HUES64 (cell line): Measurements from ENCODE around the gene AIM2. TPM values are rescaled to one million over a fixed set of nuclear protein-coding genes. Genes with fewer than 3 reads are reported as not detected.
"Not testable (repeated sequence)": the region's sequence is repeated elsewhere in the genome, so short reads cannot be mapped to it uniquely, and the experiment has no call there.

Experiments
- H3K27ac ChIP-seq: 2 replicates; pipeline ENCODE4 v1.7.0; 2013; ENCODE audit warnings: low read depth, low read length, inconsistent platforms
- H3K27me3 ChIP-seq: 2 replicates; pipeline ENCODE4 v1.6.1; 2013; ENCODE audit warnings: mild to moderate bottlenecking, low read length; ENCODE audit not compliant: insufficient read depth
- H3K36me3 ChIP-seq: 2 replicates; pipeline ENCODE4 v1.6.1; 2013; ENCODE audit warnings: mild to moderate bottlenecking, low read length; ENCODE audit not compliant: insufficient read depth
- H3K4me1 ChIP-seq: 2 replicates; pipeline ENCODE4 v1.6.1; 2013; ENCODE audit warnings: mild to moderate bottlenecking, low read length, moderate library complexity; ENCODE audit not compliant: insufficient read depth
- H3K4me3 ChIP-seq: 2 replicates; pipeline ENCODE4 v1.5.1; 2013; ENCODE audit warnings: mild to moderate bottlenecking, low read length, moderate library complexity
- H3K9ac ChIP-seq: 2 replicates; pipeline ENCODE4 v1.6.1; 2013; ENCODE audit warnings: mild to moderate bottlenecking, low read depth, low read length
- H3K9me3 ChIP-seq: 2 replicates; pipeline ENCODE4 v1.6.1; 2013; ENCODE audit warnings: low read depth, low read length; ENCODE audit not compliant: insufficient read depth
- WGBS: fragments of 150-250, 120-280 bp; methylation state at CpG from one replicate; pipeline ENCODE4 v1.1.7; 2013; ENCODE audit warnings: missing lambda C conversion rate; 5-methylcytosine and 5-hydroxymethylcytosine counted together
- polyA plus RNA-seq, 2 experiments: library from polyadenylated mRNA; stranded (reverse); fragments of 50-300 nt; gene quantifications; one replicate each; pipeline ENCODE4 v1.2.3, GENCODE V29; 2013

AIM2 gene
- polyA plus RNA-seq (2013, experiment 1 of 2), result 1.2 TPM
- 1.8 TPM for polyA plus RNA-seq (2013, experiment 2 of 2)

- Histone ChIP-seq H3K27me3 (no peaks in the 10 kb centered on the region), H3K9me3 (no peaks in the 10 kb centered on the region), H3K9ac (no peak within 1 kb of the TSS), H3K4me3 (no peak within 1 kb of the TSS), H3K4me1 (no peaks in the 10 kb centered on the region), H3K36me3 (no peaks in the 10 kb centered on the region), H3K27ac (no peak within 1 kb of the TSS)
- 77% methylated on average over 6 of the region's 6 CpGs for WGBS
These were observed at the start of gene AIM2 for GRCh38 chr1:159076438-159077119. Gene AIM2, minus strand, starts transcription at chr1:159076766. Its CDS starts 3,267 bp downstream, at chr1:159073499.

- no peak overlapping the region for H3K4me3 ChIP-seq
- no peaks in the 10 kb centered on the region for H3K9me3 ChIP-seq
- H3K9ac ChIP-seq, result no peak overlapping the region
- H3K36me3 ChIP-seq, result no peaks in the 10 kb centered on the region
- WGBS, result 90% methylated on average over 3 of the region's 5 CpGs
- no peaks in the 10 kb centered on the region for H3K27me3 ChIP-seq
- no peaks in the 10 kb centered on the region for H3K4me1 ChIP-seq
- no peak overlapping the region for H3K27ac ChIP-seq
These were observed 47.0 kb upstream of the AIM2 start for GRCh38 chr1:159123587-159123986.

- H3K4me1 ChIP-seq, result no peaks in the 10 kb centered on the region
- no peak overlapping the region for H3K27ac ChIP-seq
- H3K9ac ChIP-seq, result no peak overlapping the region
- 88% methylated on average over 2 of the region's 2 CpGs for WGBS
- H3K9me3 ChIP-seq, result no peaks in the 10 kb centered on the region
- H3K36me3 ChIP-seq, result no peaks in the 10 kb centered on the region
- H3K4me3 ChIP-seq, result no peak overlapping the region
- no peaks in the 10 kb centered on the region for H3K27me3 ChIP-seq
These were observed 45.5 kb upstream of the AIM2 start for GRCh38 chr1:159122005-159122621.

GRCh38 chr1:159121526-159121925 lies 45.0 kb upstream of the AIM2 start:
- H3K9me3 ChIP-seq, result no peaks in the 10 kb centered on the region
- no peak overlapping the region for H3K4me3 ChIP-seq
- no CpG with 5 or more reads among the region's 1 CpG for WGBS
- H3K27ac ChIP-seq, result no peak overlapping the region
- no peak overlapping the region for H3K9ac ChIP-seq
- H3K36me3 ChIP-seq, result no peaks in the 10 kb centered on the region
- H3K4me1 ChIP-seq, result no peaks in the 10 kb centered on the region
- no peaks in the 10 kb centered on the region for H3K27me3 ChIP-seq

- H3K36me3 ChIP-seq, result no peaks in the 10 kb centered on the region
- no peaks in the 10 kb centered on the region for H3K27me3 ChIP-seq
- H3K4me3 ChIP-seq, result no peak overlapping the region
- no peaks in the 10 kb centered on the region for H3K9me3 ChIP-seq
- 96% methylated on average over 4 of the region's 4 CpGs for WGBS
- H3K9ac ChIP-seq, result no peak overlapping the region
- H3K27ac ChIP-seq, result no peak overlapping the region
- no peaks in the 10 kb centered on the region for H3K4me1 ChIP-seq
These were observed 43.8 kb upstream of the AIM2 start for GRCh38 chr1:159120317-159120716.

GRCh38 chr1:159113596-159114433 lies 37.2 kb upstream of the AIM2 start:
- Histone ChIP-seq H3K36me3 (no peaks in the 10 kb centered on the region), H3K9me3 (no peaks in the 10 kb centered on the region), H3K27ac (no peak overlapping the region), H3K4me1 (no peaks in the 10 kb centered on the region), H3K27me3 (no peaks in the 10 kb centered on the region), H3K4me3 (no peak overlapping the region), H3K9ac (no peak overlapping the region)
- WGBS, result 75% methylated on average over 1 of the region's 1 CpG

- not testable (repeated sequence) for H3K27me3 ChIP-seq, H3K9me3 ChIP-seq, H3K9ac ChIP-seq, H3K4me1 ChIP-seq, H3K27ac ChIP-seq, H3K36me3 ChIP-seq, H3K4me3 ChIP-seq
- WGBS, result 90% methylated on average over 3 of the region's 3 CpGs
These were observed 26.5 kb upstream of the AIM2 start for GRCh38 chr1:159103021-159103420.

GRCh38 chr1:159100589-159100988 lies 24.0 kb upstream of the AIM2 start:
- Histone ChIP-seq H3K36me3 (no peaks in the 10 kb centered on the region), H3K4me3 (no peak overlapping the region), H3K9ac (no peak overlapping the region), H3K4me1 (no peaks in the 10 kb centered on the region), H3K9me3 (no peaks in the 10 kb centered on the region), H3K27ac (no peak overlapping the region), H3K27me3 (no peaks in the 10 kb centered on the region)
- 94% methylated on average over 1 of the region's 1 CpG for WGBS

- Histone ChIP-seq H3K36me3 (no peaks in the 10 kb centered on the region), H3K4me1 (no peaks in the 10 kb centered on the region), H3K27ac (no peak overlapping the region), H3K27me3 (no peaks in the 10 kb centered on the region), H3K9ac (no peak overlapping the region), H3K4me3 (no peak overlapping the region), H3K9me3 (no peaks in the 10 kb centered on the region)
- WGBS, result 94% methylated on average over 3 of the region's 3 CpGs
These were observed 22.0 kb upstream of the AIM2 start for GRCh38 chr1:159098596-159098995.

GRCh38 chr1:159092036-159092760 lies 15.6 kb upstream of the AIM2 start:
- no peaks in the 10 kb centered on the region for H3K36me3 ChIP-seq
- WGBS, result 60% methylated on average over 3 of the region's 3 CpGs
- no peaks in the 10 kb centered on the region for H3K27me3 ChIP-seq
- H3K4me3 ChIP-seq, result no peak overlapping the region
- no peaks in the 10 kb centered on the region for H3K4me1 ChIP-seq
- no peaks in the 10 kb centered on the region for H3K9me3 ChIP-seq
- H3K27ac ChIP-seq, result no peak overlapping the region
- H3K9ac ChIP-seq, result no peak overlapping the region

GRCh38 chr1:159091607-159092031 lies 15.1 kb upstream of the AIM2 start:
- no peaks in the 10 kb centered on the region for H3K36me3 ChIP-seq
- WGBS, result 82% methylated on average over 1 of the region's 1 CpG
- no peaks in the 10 kb centered on the region for H3K4me1 ChIP-seq
- H3K27me3 ChIP-seq, result no peaks in the 10 kb centered on the region
- no peaks in the 10 kb centered on the region for H3K9me3 ChIP-seq
- no peak overlapping the region for H3K4me3 ChIP-seq
- H3K9ac ChIP-seq, result no peak overlapping the region
- no peak overlapping the region for H3K27ac ChIP-seq
